ENCODE data around the gene CTLA4. TPM values are rescaled to one million over a fixed set of nuclear protein-coding genes. Genes with fewer than 3 reads are reported as not detected.

The CTLA4 gene
- total RNA-seq, 1 donor from 2014 or later, result not detected

GRCh38 chr2:203892207-203892606 is 24.6 kb downstream of the CTLA4 start:
- no peak for DNase-seq (ENCODE audit: low spot score in 2 of 2)
- Histone ChIP-seq H3K9me3 (no peaks in the 10 kb centered on the region), H3K4me1 (no peaks in the 10 kb centered on the region), H3K4me3 (no peak overlapping the region), H3K27me3 (no peaks in the 10 kb centered on the region), H3K27ac (no peak overlapping the region), H3K36me3 (no peaks in the 10 kb centered on the region)
- intact Hi-C loops (cut with DNase I), result no loop called here
- TF ChIP-seq CTCF (IDR thresholded peaks at IDR 0.05), result no peak

- H3K9me3 ChIP-seq, result no peaks in the 10 kb centered on the region
- intact Hi-C loops (cut with DNase I), result no loop called here
- no peak overlapping the region for H3K4me3 ChIP-seq
- no peaks in the 10 kb centered on the region for H3K4me1 ChIP-seq
- H3K27ac ChIP-seq, result no peak overlapping the region
- no peaks in the 10 kb centered on the region for H3K36me3 ChIP-seq
- no peak for DNase-seq (ENCODE audit: low spot score in 2 of 2)
- TF ChIP-seq CTCF (IDR thresholded peaks at IDR 0.05), result no peak
- H3K27me3 ChIP-seq, result no peaks in the 10 kb centered on the region
These were observed 25.8 kb downstream of the CTLA4 start for GRCh38 chr2:203893401-203893800.

GRCh38 chr2:203893840-203894239 is 26.3 kb downstream of the CTLA4 start:
- TF ChIP-seq CTCF (IDR thresholded peaks at IDR 0.05), result no peak
- no peak for DNase-seq (ENCODE audit: low spot score in 2 of 2)
- H3K27ac ChIP-seq, result no peak overlapping the region
- no peaks in the 10 kb centered on the region for H3K9me3 ChIP-seq
- no peaks in the 10 kb centered on the region for H3K36me3 ChIP-seq
- H3K4me3 ChIP-seq, result no peak overlapping the region
- intact Hi-C loops (cut with DNase I), result no loop called here
- no peaks in the 10 kb centered on the region for H3K4me1 ChIP-seq
- H3K27me3 ChIP-seq, result no peaks in the 10 kb centered on the region

GRCh38 chr2:203894262-203894661 is 26.7 kb downstream of the CTLA4 start:
- DNase-seq (ENCODE audit: low spot score in 2 of 2), result no peak
- Histone ChIP-seq H3K9me3 (no peaks in the 10 kb centered on the region), H3K27me3 (no peaks in the 10 kb centered on the region), H3K36me3 (no peaks in the 10 kb centered on the region), H3K4me3 (no peak overlapping the region), H3K27ac (no peak overlapping the region), H3K4me1 (no peaks in the 10 kb centered on the region)
- no peak for TF ChIP-seq CTCF (IDR thresholded peaks at IDR 0.05)
- intact Hi-C loops (cut with DNase I), result no loop called here

GRCh38 chr2:203897544-203897943 is 30.0 kb downstream of the CTLA4 start:
- Histone ChIP-seq H3K36me3 (no peaks in the 10 kb centered on the region), H3K27ac (no peak overlapping the region), H3K4me3 (no peak overlapping the region), H3K9me3 (peaks cover 5 to 13% of the 10 kb centered on the region in 2 donors), H3K4me1 (peaks cover 0 to 4% of the 10 kb centered on the region in 2 donors), H3K27me3 (no peaks in the 10 kb centered on the region)
- intact Hi-C loops (cut with DNase I), result no loop called here
- no peak for TF ChIP-seq CTCF (IDR thresholded peaks at IDR 0.05)
- no peak for DNase-seq (ENCODE audit: low spot score in 2 of 2)

- no peak for TF ChIP-seq CTCF (IDR thresholded peaks at IDR 0.05)
- Histone ChIP-seq H3K27me3 (no peaks in the 10 kb centered on the region), H3K4me1 (peaks cover 0 to 4% of the 10 kb centered on the region in 2 donors), H3K36me3 (no peaks in the 10 kb centered on the region), H3K4me3 (no peak overlapping the region), H3K9me3 (peaks cover 12 to 17% of the 10 kb centered on the region in 2 donors), H3K27ac (no peak overlapping the region)
- intact Hi-C loops (cut with DNase I), result no loop called here
- DNase-seq (ENCODE audit: low spot score in 2 of 2), result no peak
These were observed 31.1 kb downstream of the CTLA4 start for GRCh38 chr2:203898657-203899056.
